Neural cell (in vitro differentiated cells): Measurements from ENCODE around the gene TET1. TPM values are rescaled to one million over a fixed set of nuclear protein-coding genes. Genes with fewer than 3 reads are reported as not detected.

Source experiments
- H2AFZ ChIP-seq: fragments of 200-600, 300-800 bp; sonication (generic), shearing (Covaris generic); 2 replicates; pipeline ENCODE4 v1.6.0; 2014; ENCODE audit warnings: low read depth, mild to moderate bottlenecking, antibody characterized with exemption, low read length, moderate library complexity
- H3F3A ChIP-seq: fragments of 200-600 bp; shearing (Covaris generic); 2 replicates; pipeline ENCODE4 v1.6.1; 2016; ENCODE audit warnings: mild to moderate bottlenecking, moderate library complexity, mixed read lengths, antibody characterized with exemption, low read length; ENCODE audit not compliant: insufficient read depth, poor library complexity, severe bottlenecking
- H3K27ac ChIP-seq: fragments of 200-600, 300-800 bp; sonication (generic), shearing (Covaris generic); 2 replicates; pipeline ENCODE4 v1.5.1; 2014; ENCODE audit warnings: mild to moderate bottlenecking, low read length, moderate library complexity
- H3K27me3 ChIP-seq: fragments of 300-800, 200-600 bp; sonication (generic), shearing (Covaris generic); 2 replicates; pipeline ENCODE4 v1.6.0; 2014; ENCODE audit warnings: mild to moderate bottlenecking, low read depth, low read length, moderate library complexity; ENCODE audit not compliant: insufficient read depth
- H3K36me3 ChIP-seq: fragments of 300-800, 200-600 bp; sonication (generic), shearing (Covaris generic); 2 replicates; pipeline ENCODE4 v1.5.1; 2014; ENCODE audit warnings: mild to moderate bottlenecking, antibody characterized with exemption, low read length, moderate library complexity; ENCODE audit not compliant: insufficient read depth
- H3K4me2 ChIP-seq: fragments of 300-800, 200-600 bp; sonication (generic), shearing (Covaris generic); 2 replicates; pipeline ENCODE4 v1.6.0; 2014; ENCODE audit warnings: mild to moderate bottlenecking, low read length
- H3K4me3 ChIP-seq: fragments of 300-800, 200-600 bp; sonication (generic), shearing (Covaris generic); 2 replicates; pipeline ENCODE4 v1.5.1; 2014; ENCODE audit warnings: mild to moderate bottlenecking, low read length, moderate library complexity
- H3K79me2 ChIP-seq: fragments of 200-600 bp; shearing (Covaris generic); replicated peaks from 2 replicates; pipeline ENCODE4 v1.6.0; 2014; ENCODE audit warnings: mild to moderate bottlenecking, low read length, moderate library complexity; ENCODE audit not compliant: insufficient read depth
- H3K9ac ChIP-seq: fragments of 300-800, 200-600 bp; sonication (generic), shearing (Covaris generic); 2 replicates; pipeline ENCODE4 v1.6.1; 2016; ENCODE audit warnings: mild to moderate bottlenecking, low read length, mixed read lengths
- H3K9me2 ChIP-seq: fragments of 200-600 bp; shearing (Covaris generic); 2 replicates; pipeline ENCODE4 v1.6.1; 2016; ENCODE audit warnings: mild to moderate bottlenecking, low read length, mixed read lengths; ENCODE audit not compliant: insufficient read depth
- H3K9me3 ChIP-seq: fragments of 200-600, 300-800 bp; sonication (generic), shearing (Covaris generic); 2 replicates; pipeline ENCODE4 v1.6.1; 2016; ENCODE audit warnings: mild to moderate bottlenecking, mixed run types, low read length, moderate library complexity, mixed read lengths
- H4K20me1 ChIP-seq: fragments of 200-600 bp; shearing (Covaris generic); 2 replicates; pipeline ENCODE4 v1.6.1; 2016; ENCODE audit warnings: mild to moderate bottlenecking, mixed run types; ENCODE audit not compliant: insufficient read depth
- EP300 ChIP-seq: fragments of 450-650 bp; conservative IDR thresholded peaks from 2 replicates; pipeline ENCODE4 v1.6.1; 2014; ENCODE audit warnings: antibody characterized with exemption, mild to moderate bottlenecking, moderate library complexity; ENCODE audit not compliant: poor library complexity, severe bottlenecking
- EZH2 ChIP-seq: fragments of 200-600, 300-800 bp; shearing (Covaris generic), sonication (generic); IDR thresholded peaks from 2 replicates; pipeline ENCODE4 v1.6.1; 2014; ENCODE audit warnings: antibody characterized with exemption, low read length, borderline replicate concordance, mild to moderate bottlenecking; ENCODE audit not compliant: insufficient read depth, poor library complexity, severe bottlenecking
- MXI1 ChIP-seq: fragments of 450-650 bp; conservative IDR thresholded peaks from 2 replicates; pipeline ENCODE4 v1.6.1; 2014; ENCODE audit warnings: antibody characterized with exemption, mild to moderate bottlenecking; ENCODE audit not compliant: poor library complexity, severe bottlenecking
- POLR2AphosphoS5 ChIP-seq: IDR thresholded peaks from 2 replicates; pipeline ENCODE4 v1.6.1; 2012
- RAD21 ChIP-seq: fragments of 450-650 bp; conservative IDR thresholded peaks from 2 replicates; pipeline ENCODE4 v1.6.1; 2014; ENCODE audit warnings: antibody characterized with exemption, mild to moderate bottlenecking, moderate library complexity
- SMC3 ChIP-seq: fragments of 450-650 bp; conservative IDR thresholded peaks from 2 replicates; pipeline ENCODE4 v1.6.1; 2014; ENCODE audit warnings: antibody characterized with exemption, mild to moderate bottlenecking, moderate library complexity; ENCODE audit not compliant: poor library complexity
- TAF1 ChIP-seq: IDR thresholded peaks from 2 replicates; pipeline ENCODE4 v1.6.1; 2012; ENCODE audit warnings: low read depth
- polyA plus RNA-seq: library from polyadenylated mRNA; depleted of rRNA; stranded (reverse); fragments of >200 nt; gene quantifications from 2 replicates; pipeline ENCODE4 v1.2.3, GENCODE V29; 2014
- TF ChIP-seq, protein P1 (sequence below): fragments of 450-650 bp; IDR thresholded peaks from 2 replicates; pipeline ENCODE4 v1.5.1; 2014; ENCODE audit warnings: antibody characterized with exemption, mild to moderate bottlenecking, moderate library complexity; ENCODE audit not compliant: poor library complexity, severe bottlenecking
- TF ChIP-seq, protein P2 (sequence below): IDR thresholded peaks from 2 replicates; pipeline ENCODE4 v1.6.1; 2012; ENCODE audit warnings: borderline replicate concordance

TET1 gene
- polyA plus RNA-seq, 1 donor from 2014 or later, result 3.6 TPM

DNA sequence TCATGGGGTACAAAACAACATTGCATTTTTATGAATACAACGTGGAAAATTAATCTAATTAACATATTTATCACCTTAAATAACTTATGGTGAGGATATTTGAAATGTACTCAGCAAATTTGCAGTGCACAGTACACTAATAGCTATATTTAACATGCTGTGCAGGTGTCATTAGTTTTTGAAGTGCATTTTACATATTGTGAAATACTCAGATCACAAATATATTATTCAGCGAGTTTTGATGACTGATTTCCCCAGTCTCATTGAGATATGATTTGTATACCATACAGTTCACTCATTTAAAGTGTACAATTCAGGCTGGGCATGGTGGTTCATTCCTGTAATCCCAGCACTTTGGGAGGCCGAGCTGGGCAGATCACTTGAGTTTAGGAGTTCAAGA is 59.5 kb downstream of the TET1 start:
- no peak overlapping the region for H3K27ac ChIP-seq

DNA sequence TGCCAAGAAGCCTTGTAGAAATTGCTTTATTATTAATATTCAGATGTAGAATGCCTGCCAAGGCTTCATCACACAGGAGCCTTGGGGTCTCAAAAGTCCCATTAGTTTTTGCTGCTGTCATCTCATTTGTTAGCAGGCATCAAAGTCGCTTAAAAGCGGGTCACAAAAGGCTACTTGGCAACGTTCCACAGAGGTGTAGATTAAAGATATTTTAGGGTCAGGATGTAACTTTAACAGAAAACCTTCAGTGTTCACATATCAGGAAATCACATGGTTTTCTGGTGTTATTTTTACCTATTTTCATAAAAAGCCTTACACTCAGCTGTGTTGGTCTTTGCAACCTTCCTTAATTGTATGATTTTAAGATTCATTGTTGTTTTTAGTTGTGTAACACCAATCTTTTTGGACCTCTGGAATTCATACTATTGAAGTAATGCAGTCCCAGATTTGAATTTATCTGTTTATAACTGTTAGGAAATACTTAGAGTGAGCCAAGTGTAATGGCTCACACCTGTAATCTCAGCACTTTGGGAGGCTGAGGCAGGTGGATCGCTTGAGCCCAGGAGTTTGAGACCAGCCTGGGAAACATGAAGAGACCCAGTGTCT is 65.3 kb downstream of the TET1 start:
- no peaks in the 10 kb centered on the region for H3K9me3 ChIP-seq

More for the DNA sequence above, 59.5 kb downstream of the TET1 start:
- no peak for TF ChIP-seq SMC3
- no peak for TF ChIP-seq MXI1
- no peak for TF ChIP-seq RAD21
- TF ChIP-seq EZH2, result no peak
- TF ChIP-seq TAF1, result no peak
- TF ChIP-seq EP300, result no peak
- TF ChIP-seq, protein P1, sequence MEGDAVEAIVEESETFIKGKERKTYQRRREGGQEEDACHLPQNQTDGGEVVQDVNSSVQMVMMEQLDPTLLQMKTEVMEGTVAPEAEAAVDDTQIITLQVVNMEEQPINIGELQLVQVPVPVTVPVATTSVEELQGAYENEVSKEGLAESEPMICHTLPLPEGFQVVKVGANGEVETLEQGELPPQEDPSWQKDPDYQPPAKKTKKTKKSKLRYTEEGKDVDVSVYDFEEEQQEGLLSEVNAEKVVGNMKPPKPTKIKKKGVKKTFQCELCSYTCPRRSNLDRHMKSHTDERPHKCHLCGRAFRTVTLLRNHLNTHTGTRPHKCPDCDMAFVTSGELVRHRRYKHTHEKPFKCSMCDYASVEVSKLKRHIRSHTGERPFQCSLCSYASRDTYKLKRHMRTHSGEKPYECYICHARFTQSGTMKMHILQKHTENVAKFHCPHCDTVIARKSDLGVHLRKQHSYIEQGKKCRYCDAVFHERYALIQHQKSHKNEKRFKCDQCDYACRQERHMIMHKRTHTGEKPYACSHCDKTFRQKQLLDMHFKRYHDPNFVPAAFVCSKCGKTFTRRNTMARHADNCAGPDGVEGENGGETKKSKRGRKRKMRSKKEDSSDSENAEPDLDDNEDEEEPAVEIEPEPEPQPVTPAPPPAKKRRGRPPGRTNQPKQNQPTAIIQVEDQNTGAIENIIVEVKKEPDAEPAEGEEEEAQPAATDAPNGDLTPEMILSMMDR, result no peak
- TF ChIP-seq POLR2AphosphoS5, result no peak
- TF ChIP-seq, protein P2, sequence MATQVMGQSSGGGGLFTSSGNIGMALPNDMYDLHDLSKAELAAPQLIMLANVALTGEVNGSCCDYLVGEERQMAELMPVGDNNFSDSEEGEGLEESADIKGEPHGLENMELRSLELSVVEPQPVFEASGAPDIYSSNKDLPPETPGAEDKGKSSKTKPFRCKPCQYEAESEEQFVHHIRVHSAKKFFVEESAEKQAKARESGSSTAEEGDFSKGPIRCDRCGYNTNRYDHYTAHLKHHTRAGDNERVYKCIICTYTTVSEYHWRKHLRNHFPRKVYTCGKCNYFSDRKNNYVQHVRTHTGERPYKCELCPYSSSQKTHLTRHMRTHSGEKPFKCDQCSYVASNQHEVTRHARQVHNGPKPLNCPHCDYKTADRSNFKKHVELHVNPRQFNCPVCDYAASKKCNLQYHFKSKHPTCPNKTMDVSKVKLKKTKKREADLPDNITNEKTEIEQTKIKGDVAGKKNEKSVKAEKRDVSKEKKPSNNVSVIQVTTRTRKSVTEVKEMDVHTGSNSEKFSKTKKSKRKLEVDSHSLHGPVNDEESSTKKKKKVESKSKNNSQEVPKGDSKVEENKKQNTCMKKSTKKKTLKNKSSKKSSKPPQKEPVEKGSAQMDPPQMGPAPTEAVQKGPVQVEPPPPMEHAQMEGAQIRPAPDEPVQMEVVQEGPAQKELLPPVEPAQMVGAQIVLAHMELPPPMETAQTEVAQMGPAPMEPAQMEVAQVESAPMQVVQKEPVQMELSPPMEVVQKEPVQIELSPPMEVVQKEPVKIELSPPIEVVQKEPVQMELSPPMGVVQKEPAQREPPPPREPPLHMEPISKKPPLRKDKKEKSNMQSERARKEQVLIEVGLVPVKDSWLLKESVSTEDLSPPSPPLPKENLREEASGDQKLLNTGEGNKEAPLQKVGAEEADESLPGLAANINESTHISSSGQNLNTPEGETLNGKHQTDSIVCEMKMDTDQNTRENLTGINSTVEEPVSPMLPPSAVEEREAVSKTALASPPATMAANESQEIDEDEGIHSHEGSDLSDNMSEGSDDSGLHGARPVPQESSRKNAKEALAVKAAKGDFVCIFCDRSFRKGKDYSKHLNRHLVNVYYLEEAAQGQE, result no peak
- Histone ChIP-seq H3K9ac (no peak overlapping the region), H4K20me1 (no peaks in the 10 kb centered on the region), H3K36me3 (peaks cover 3% of the 10 kb centered on the region), H3K79me2 (peaks cover 23% of the 10 kb centered on the region), H2AFZ (no peak overlapping the region), H3K9me2 (no peaks in the 10 kb centered on the region), H3K9me3 (no peaks in the 10 kb centered on the region), H3K27me3 (no peaks in the 10 kb centered on the region), H3K4me3 (no peak overlapping the region), H3F3A (no peaks in the 10 kb centered on the region), H3K4me2 (no peak overlapping the region)

More for the DNA sequence above, 65.3 kb downstream of the TET1 start:
- no peak overlapping the region for H3K9ac ChIP-seq
- H4K20me1 ChIP-seq, result no peaks in the 10 kb centered on the region
- H3K27me3 ChIP-seq, result no peaks in the 10 kb centered on the region
- H3K4me3 ChIP-seq, result no peak overlapping the region
- H3K4me2 ChIP-seq, result no peak overlapping the region
- H3F3A ChIP-seq, result no peaks in the 10 kb centered on the region
- H3K9me2 ChIP-seq, result no peaks in the 10 kb centered on the region
- no peak overlapping the region for H2AFZ ChIP-seq
- no peaks in the 10 kb centered on the region for H3K36me3 ChIP-seq
- TF ChIP-seq MXI1, result no peak
- TF ChIP-seq, protein P1, result no peak
- TF ChIP-seq POLR2AphosphoS5, result no peak
- TF ChIP-seq EP300, result no peak
- TF ChIP-seq SMC3, result no peak
- TF ChIP-seq EZH2, result no peak
- TF ChIP-seq, protein P2, result no peak
- TF ChIP-seq RAD21, result no peak
- TF ChIP-seq TAF1, result no peak
- H3K27ac ChIP-seq, result no peak overlapping the region
- peaks cover 26% of the 10 kb centered on the region for H3K79me2 ChIP-seq
